Erythroblast (primary cell): Measurements from ENCODE around the gene MTARC2.

ENCODE experiments used
- GATA1 ChIP-seq: IDR thresholded peaks from 2 replicates; pipeline ENCODE4 v1.6.1; 2011; ENCODE audit warnings: low read depth, mild to moderate bottlenecking, control low read depth, low read length, moderate library complexity
- POLR2A ChIP-seq: IDR thresholded peaks from 2 replicates; pipeline ENCODE4 v1.6.1; 2011; ENCODE audit warnings: mild to moderate bottlenecking, low read length

- TF ChIP-seq POLR2A = no peak
- TF ChIP-seq GATA1 = no peak
Observed at GRCh38 chr1:220808345-220809186, 60.4 kb downstream of the MTARC2 start.
